OCI-LY1 (cell line): ENCODE results near the gene PAX5.

ENCODE experiments used
- H2AFZ ChIP-seq: fragments of 200-600 bp; sonication (generic), shearing (Covaris generic); 2 replicates; pipeline ENCODE4 v1.6.0; 2014; ENCODE audit warnings: antibody characterized with exemption, mild to moderate bottlenecking, low read length
- H3F3A ChIP-seq: fragments of 200-600 bp; sonication (generic), shearing (Covaris generic); 2 replicates; pipeline ENCODE4 v1.6.0; 2014; ENCODE audit warnings: mild to moderate bottlenecking, antibody characterized with exemption, low read length, moderate library complexity; ENCODE audit not compliant: insufficient read depth
- H3K27ac ChIP-seq: fragments of 200-600 bp; sonication (generic); 2 replicates; pipeline ENCODE4 v1.5.1; 2014; ENCODE audit warnings: low read length, mixed run types, mild to moderate bottlenecking, low read depth; ENCODE audit not compliant: poor library complexity, severe bottlenecking
- H3K27me3 ChIP-seq: fragments of 200-600 bp; sonication (generic); 2 replicates; pipeline ENCODE4 v1.6.0; 2014; ENCODE audit warnings: antibody characterized with exemption, mild to moderate bottlenecking, low read length, moderate library complexity; ENCODE audit not compliant: insufficient read depth
- H3K36me3 ChIP-seq: fragments of 200-600 bp; sonication (generic); 2 replicates; pipeline ENCODE4 v1.6.1; 2014; ENCODE audit warnings: mild to moderate bottlenecking, antibody characterized with exemption, low read length, moderate library complexity, mixed read lengths; ENCODE audit not compliant: insufficient read depth
- H3K4me1 ChIP-seq: fragments of 200-600 bp; sonication (generic); 2 replicates; pipeline ENCODE4 v1.5.1; 2014; ENCODE audit warnings: mild to moderate bottlenecking, low read length, moderate library complexity; ENCODE audit not compliant: insufficient read depth, severe bottlenecking
- H3K4me2 ChIP-seq: fragments of 200-600 bp; sonication (generic), shearing (Covaris generic); 2 replicates; pipeline ENCODE4 v1.6.1; 2014; ENCODE audit warnings: low read length
- H3K4me3 ChIP-seq: fragments of 200-600 bp; sonication (generic); 2 replicates; pipeline ENCODE4 v1.5.1; 2014; ENCODE audit warnings: low read length, low read depth, mild to moderate bottlenecking, mixed read lengths; ENCODE audit not compliant: poor library complexity, severe bottlenecking
- H3K79me2 ChIP-seq: fragments of 200-600 bp; shearing (Covaris generic); 2 replicates; pipeline ENCODE4 v1.6.1; 2016; ENCODE audit warnings: mixed run types, low read length, mixed read lengths; ENCODE audit not compliant: insufficient read depth
- H3K9ac ChIP-seq: fragments of 200-600 bp; sonication (generic), shearing (Covaris generic); 2 replicates; pipeline ENCODE4 v1.6.1; 2014; ENCODE audit warnings: mild to moderate bottlenecking, low read length, mixed read lengths
- H3K9me2 ChIP-seq: fragments of 200-600 bp; sonication (generic), shearing (Covaris generic); 2 replicates; pipeline ENCODE4 v1.6.1; 2014; ENCODE audit warnings: low read depth, mild to moderate bottlenecking, low read length, mixed read lengths
- H3K9me3 ChIP-seq: fragments of 200-600 bp; shearing (Covaris generic); 2 replicates; pipeline ENCODE4 v1.6.1; 2014; ENCODE audit warnings: low read length, mixed read lengths
- H4K20me1 ChIP-seq: fragments of 200-600 bp; sonication (generic), shearing (Covaris generic); 2 replicates; pipeline ENCODE4 v1.6.0; 2016; ENCODE audit warnings: mild to moderate bottlenecking, low read length; ENCODE audit not compliant: insufficient read depth
- CTCF ChIP-seq: fragments of 200-600 bp; sonication (generic), shearing (Covaris generic); IDR thresholded peaks from 2 replicates; pipeline ENCODE4 v1.5.1; 2017; ENCODE audit warnings: mild to moderate bottlenecking, antibody characterized with exemption, low read length, moderate library complexity, mixed read lengths
- EZH2 ChIP-seq: fragments of 200-600 bp; sonication (generic), shearing (Covaris generic); IDR thresholded peaks from 2 replicates; pipeline ENCODE4 v1.8.0; 2017; ENCODE audit warnings: borderline replicate concordance, mixed run types, mild to moderate bottlenecking, antibody characterized with exemption, low read length, moderate library complexity, mixed read lengths

The PAX5 gene

GRCh38 chr9:36924757-36925432 is 109.2 kb downstream of the PAX5 start:
- Histone ChIP-seq H2AFZ (no peak overlapping the region), H3K79me2 (no peaks in the 10 kb centered on the region), H4K20me1 (no peaks in the 10 kb centered on the region), H3K4me3 (no peak overlapping the region), H3K9ac (no peak overlapping the region), H3K4me2 (no peak overlapping the region), H3K4me1 (no peaks in the 10 kb centered on the region), H3K9me3 (no peaks in the 10 kb centered on the region), H3F3A (no peaks in the 10 kb centered on the region), H3K9me2 (no peaks in the 10 kb centered on the region), H3K36me3 (peaks cover 78% of the 10 kb centered on the region), H3K27ac (no peak overlapping the region), H3K27me3 (no peaks in the 10 kb centered on the region)
- TF ChIP-seq CTCF (no peak), EZH2 (no peak)

DNA sequence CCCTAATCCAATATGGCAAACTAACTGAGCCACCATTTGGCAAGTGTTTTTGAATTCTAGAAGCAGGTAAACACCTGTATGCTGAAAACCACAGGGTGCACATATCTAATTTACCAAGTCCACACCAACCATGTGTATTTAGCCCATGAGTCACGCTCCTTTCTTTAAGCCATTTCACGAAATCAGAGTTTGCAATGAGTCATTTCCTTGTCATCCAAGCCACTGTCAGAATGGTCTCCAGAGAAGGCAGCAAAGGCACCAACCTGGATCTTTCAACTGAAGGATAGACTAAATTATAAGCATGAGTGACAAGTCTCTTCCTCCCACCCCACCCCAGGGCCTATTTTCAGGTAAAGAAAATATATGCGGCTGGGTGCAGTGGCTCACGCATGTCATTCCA is 110.0 kb downstream of the PAX5 start:
- Histone ChIP-seq H3K27ac (no peak overlapping the region), H3F3A (no peaks in the 10 kb centered on the region), H3K9me3 (no peaks in the 10 kb centered on the region), H4K20me1 (no peaks in the 10 kb centered on the region), H3K4me2 (no peak overlapping the region), H3K36me3 (peaks cover 81% of the 10 kb centered on the region), H3K9ac (no peak overlapping the region), H2AFZ (no peak overlapping the region), H3K4me3 (no peak overlapping the region), H3K4me1 (no peaks in the 10 kb centered on the region), H3K9me2 (no peaks in the 10 kb centered on the region), H3K27me3 (no peaks in the 10 kb centered on the region), H3K79me2 (no peaks in the 10 kb centered on the region)
- no peak for TF ChIP-seq EZH2
- no peak for TF ChIP-seq CTCF

DNA sequence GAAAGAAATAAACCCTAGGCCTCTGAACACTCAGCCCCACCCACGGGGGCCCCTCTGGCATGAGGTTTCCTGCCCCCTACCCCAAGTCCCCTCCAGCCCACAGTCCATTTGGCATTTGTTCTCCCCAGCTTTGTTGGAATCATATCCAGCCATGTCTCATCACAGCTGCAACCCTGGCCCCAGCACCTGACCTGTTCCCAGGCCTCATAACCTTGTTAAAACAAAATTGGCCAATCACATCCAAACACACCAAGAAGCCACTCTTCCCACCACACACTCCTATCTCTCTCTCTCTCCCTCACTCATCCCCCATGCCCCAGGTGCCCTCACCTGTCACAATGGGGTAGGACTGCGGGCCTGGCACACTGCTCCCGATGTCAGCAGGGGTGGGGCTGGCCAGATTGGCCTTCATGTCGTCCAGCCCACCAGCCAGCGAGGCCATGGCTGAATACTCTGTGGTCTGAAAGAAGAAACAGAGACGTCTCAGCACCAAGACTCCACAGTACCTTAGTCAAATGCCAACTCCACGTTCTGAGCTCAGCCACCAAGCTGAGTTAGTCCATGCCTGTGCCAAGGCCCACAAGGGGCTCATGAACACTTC is 110.9 kb downstream of the PAX5 start:
- no peak overlapping the region for H3K9ac ChIP-seq
- H3K36me3 ChIP-seq, result peaks cover 83% of the 10 kb centered on the region
- H3K4me3 ChIP-seq, result no peak overlapping the region
- H3K27ac ChIP-seq, result no peak overlapping the region
- no peaks in the 10 kb centered on the region for H3K27me3 ChIP-seq
- H3F3A ChIP-seq, result no peaks in the 10 kb centered on the region
- H3K4me2 ChIP-seq, result no peak overlapping the region
- TF ChIP-seq EZH2, result no peak
- TF ChIP-seq CTCF, result no peak
- no peaks in the 10 kb centered on the region for H3K9me3 ChIP-seq
- H3K4me1 ChIP-seq, result no peaks in the 10 kb centered on the region
- H3K9me2 ChIP-seq, result no peaks in the 10 kb centered on the region
- no peak overlapping the region for H2AFZ ChIP-seq
- no peaks in the 10 kb centered on the region for H3K79me2 ChIP-seq
- no peaks in the 10 kb centered on the region for H4K20me1 ChIP-seq
